Measurements from ENCODE around the gene PELI3. TPM values are rescaled to one million over a fixed set of nuclear protein-coding genes. Genes with fewer than 3 reads are reported as not detected.
A peak's percentile ranks its signal among the peaks of the same experiment; 100 is the strongest.
"Not testable (repeated sequence)": the region's sequence is repeated elsewhere in the genome, so short reads cannot be mapped to it uniquely, and the experiment has no call there.

PELI3 gene
- total and polyA plus RNA-seq, 10 of the 15 experiments (the other 5 are each of a cell fraction or from before 2014, with no cell fraction given) = 0.14 to 1.5 (median 0.66) TPM

DNA sequence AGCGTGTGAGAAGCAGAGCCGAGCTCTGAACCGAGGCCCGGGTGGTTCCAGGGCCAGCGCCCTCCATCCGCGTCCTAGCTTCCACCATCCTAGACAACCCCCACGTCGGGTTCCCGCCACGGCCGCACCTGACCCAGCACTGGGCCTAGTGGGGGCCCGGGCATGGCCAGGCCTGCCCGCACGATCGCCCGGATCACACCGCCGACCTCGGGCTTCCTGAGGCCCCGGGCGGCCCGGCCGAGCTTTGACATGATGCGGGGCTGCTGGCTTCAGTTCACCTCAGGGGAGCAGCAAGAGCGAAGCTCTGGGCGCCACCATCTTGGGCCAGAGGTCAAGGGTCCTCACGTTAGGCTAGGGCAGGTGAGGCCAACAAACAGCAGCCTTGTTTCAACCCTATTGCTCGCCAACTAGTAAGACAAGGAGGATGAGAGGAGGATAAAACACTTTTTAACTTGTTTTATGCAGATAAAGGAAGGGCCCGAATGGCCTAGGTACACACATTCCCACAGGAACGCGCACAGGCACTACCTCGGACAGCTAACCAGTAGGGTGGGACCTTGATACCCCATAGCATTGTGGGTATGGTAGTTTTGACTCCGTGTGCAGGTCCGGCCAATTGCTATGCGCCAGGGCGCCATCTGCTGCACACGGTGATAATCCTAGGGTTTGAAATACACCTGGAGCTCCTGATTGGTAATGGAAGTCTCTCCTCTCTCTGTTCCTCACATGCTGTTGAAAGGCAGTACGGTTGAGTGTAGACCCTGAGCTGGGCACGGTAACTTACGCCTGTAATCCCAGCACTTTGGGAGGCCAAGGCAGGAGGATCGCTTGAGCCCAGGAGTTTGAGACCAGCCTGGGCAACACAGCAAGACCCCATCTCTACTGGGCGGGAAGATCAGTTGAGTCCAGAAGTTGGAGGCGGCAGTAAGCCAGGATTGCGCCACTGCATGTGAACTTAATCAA is 27.9 kb upstream of the PELI3 start, which contains the start of gene MRPL11 (continued):
- TF ChIP-seq IKZF1 (conservative IDR thresholded peaks at IDR 0.05) (peak; percentile 100), MYC (IDR thresholded peaks at IDR 0.05; ENCODE audit: insufficient read depth, insufficient read length, insufficient replicate concordance, low read length, severe bottlenecking) (peak; percentile 98), MLLT1 (IDR thresholded peaks at IDR 0.05) (0 out of 2 replicates have a peak, but pooled peaks have one; percentile 45), IKZF2 (IDR thresholded peaks at IDR 0.05) (peak in 1 of 2 experiments; percentile 30; a peak in 1 of 4 replicates), HDGF (IDR thresholded peaks at IDR 0.05) (0 out of 2 replicates have a peak, but pooled peaks have one; percentile 30), CREM (IDR thresholded peaks at IDR 0.05; ENCODE audit: low read depth) (peak; percentile 80; the same call in 1 of the 2 replicates), STAT1 (conservative IDR thresholded peaks at IDR 0.05) (peak; percentile 96; the same call in 1 of the 2 replicates), POLR2AphosphoS2 (IDR thresholded peaks at IDR 0.05; ENCODE audit: low read depth, low read length) (no peak), MXI1 (IDR thresholded peaks at IDR 0.05; ENCODE audit: low read depth, low read length) (peak; percentile 82), SMC3 (IDR thresholded peaks at IDR 0.05; ENCODE audit: borderline replicate concordance, low read length) (peak; percentile 53; the same call in 1 of the 2 replicates), NFYB (IDR thresholded peaks at IDR 0.05; ENCODE audit: insufficient read depth, low read depth, low read length) (peak; percentile 56; the same call in 1 of the 2 replicates), E2F8 (IDR thresholded peaks at IDR 0.05; ENCODE audit: low read depth, partially characterized antibody) (peak; percentile 66)

DNA sequence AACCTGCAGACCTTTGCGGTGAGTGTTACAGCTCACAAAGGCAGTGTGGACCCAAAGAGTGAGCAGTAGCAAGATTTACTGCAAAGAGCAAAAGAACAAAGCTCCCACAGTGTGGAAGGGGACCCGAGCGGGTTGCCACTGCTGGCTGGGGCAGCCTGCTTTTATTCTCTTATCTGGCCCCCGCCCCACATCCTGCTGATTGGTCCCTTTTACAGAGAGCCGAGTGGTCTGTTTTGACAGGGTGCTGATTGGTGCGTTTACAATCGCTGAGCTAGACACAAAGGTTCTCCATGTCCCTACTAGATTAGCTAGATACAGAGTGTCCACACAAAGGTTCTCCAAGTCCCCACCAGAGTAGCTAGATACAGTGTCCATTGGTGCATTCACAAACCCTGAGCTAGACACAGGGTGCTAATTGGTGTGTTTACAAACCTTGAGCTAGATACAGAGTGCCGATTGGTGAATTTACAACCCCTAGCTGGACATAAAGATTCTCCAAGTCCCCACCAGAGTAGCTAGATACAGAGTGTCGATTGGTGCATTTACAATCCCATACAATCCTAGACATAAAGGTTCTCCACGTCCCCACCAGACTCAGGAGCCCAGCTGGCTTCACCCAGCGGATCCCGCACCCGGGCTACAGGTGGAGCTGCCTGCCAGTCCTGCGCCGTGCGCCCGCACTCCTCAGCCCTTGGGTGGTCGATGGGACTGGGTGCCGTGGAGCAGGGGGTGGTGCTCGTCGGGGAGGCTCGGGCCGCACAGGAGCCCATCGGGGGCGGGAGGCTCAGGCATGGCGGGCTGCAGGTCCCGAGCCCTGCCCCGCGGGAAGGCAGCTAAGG is 26.4 kb upstream of the PELI3 start:
- H3K4me3 ChIP-seq; intact Hi-C loops (cut with micrococcal nuclease; ENCODE audit: unreplicated experiment); H3K4me1 ChIP-seq (ENCODE audit: control insufficient read depth, insufficient read depth, low read length); H3K9ac ChIP-seq (ENCODE audit: control insufficient read depth, insufficient read depth, low read length); in situ Hi-C loops (cut with MboI); H3K27ac ChIP-seq (ENCODE audit: control insufficient read depth, insufficient read depth); H2AFZ ChIP-seq (ENCODE audit: control insufficient read depth, low read depth, low read length); H3K79me2 ChIP-seq (ENCODE audit: control insufficient read depth, insufficient read depth, low read length); H3K9me3 ChIP-seq (replicated peaks; ENCODE audit: control insufficient read depth, insufficient read depth, low read length); H3K4me2 ChIP-seq (ENCODE audit: control insufficient read depth, insufficient read depth); H4K20me1 ChIP-seq (ENCODE audit: control insufficient read depth, insufficient read depth); FAIRE-seq; H3K36me3 ChIP-seq (ENCODE audit: control insufficient read depth in 2 of 2, insufficient read depth in 2 of 2, low read length in 1 of 2); ATAC-seq; BruUV-seq (replicated peaks); H3K27me3 ChIP-seq (replicated peaks in 1 of 2; ENCODE audit: control insufficient read depth in 2 of 2, insufficient read depth in 2 of 2, low read length in 1 of 2); DNase-seq (ENCODE audit: low read depth, low spot score): not testable (repeated sequence)
- RAD21 ChIA-PET (ENCODE audit: unreplicated experiment) = interaction anchor here (0.6 to 2.2 kb wide), 6 partner anchors 19 to 238 kb away, joined by 4 to 19 read pairs (median 4); partner anchors contain the start of gene PELI3
- CTCF ChIA-PET = interaction anchor here (0.7 to 5.1 kb wide), 8 partner anchors 11 to 238 kb away, joined by 3 to 46 read pairs (median 30); partner anchors contain the start of genes DPP3, PELI3 and RBM4B
- 69% methylated on average over 23 of the region's 29 CpGs for WGBS (ENCODE audit: insufficient coverage, insufficient replicate concordance, low lambda C conversion rate, missing lambda C conversion rate)
- SMC1A ChIA-PET (ENCODE audit: uncharacterized antibody, unreplicated experiment) = interaction anchor here (1.4 to 1.5 kb wide), 2 partner anchors 39 to 238 kb away, joined by 3 to 4 read pairs; no protein-coding TSS in a partner anchor
- POLR2A ChIA-PET = interaction anchor here (0.6 kb wide), 1 partner anchor 76 kb away, joined by 8 read pairs; no protein-coding TSS in a partner anchor

Data from GM12878 (cell line).